SK-N-SH treated with all-trans-retinoic acid at 6 μM for 48 hours (cell line): ENCODE measurements around the gene OBSL1.

Experiments used
- ATAC-seq: fragments of 200-7000 bp; cut with Tn5 transposase; 3 replicates; pipeline ENCODE4 v1.9.1; 2020; ENCODE audit warnings: mild to moderate bottlenecking, moderate library complexity
- ARNTL ChIP-seq: fragments of 450-650 bp; formaldehyde crosslinking; IDR thresholded peaks from 2 replicates; pipeline ENCODE4 v1.5.0; 2020; ENCODE audit warnings: low read depth, mild to moderate bottlenecking, moderate library complexity, borderline replicate concordance
- CREB5 ChIP-seq: fragments of 250-450 bp; sonication (Bioruptor Pico); IDR thresholded peaks from 2 replicates; pipeline ENCODE4 v1.5.1; 2020; ENCODE audit warnings: low read depth, mild to moderate bottlenecking, moderate library complexity
- CSDC2 ChIP-seq: fragments of 250-450 bp; sonication (Bioruptor Pico); IDR thresholded peaks from 2 replicates; pipeline ENCODE4 v1.5.0; 2020; ENCODE audit warnings: mild to moderate bottlenecking, moderate library complexity
- CSRNP3 ChIP-seq: fragments of 250-450 bp; sonication (Bioruptor Pico); IDR thresholded peaks from 2 replicates; pipeline ENCODE4 v1.5.1; 2021; ENCODE audit warnings: mild to moderate bottlenecking, moderate library complexity
- GLIS3 ChIP-seq: fragments of 250-450 bp; sonication (Bioruptor Pico); IDR thresholded peaks from 2 replicates; pipeline ENCODE4 v1.5.0; 2020; ENCODE audit warnings: mild to moderate bottlenecking, moderate library complexity
- ISL1 ChIP-seq: fragments of 250-450 bp; sonication (Bioruptor Pico); IDR thresholded peaks from 2 replicates; pipeline ENCODE4 v2.1.2; 2022; ENCODE audit warnings: mild to moderate bottlenecking, moderate library complexity
- OSR1 ChIP-seq: fragments of 250-450 bp; sonication (Bioruptor Pico); IDR thresholded peaks from 2 replicates; pipeline ENCODE4 v1.8.0; 2022; ENCODE audit warnings: moderate library complexity, mild to moderate bottlenecking, inconsistent platforms
- PATZ1 ChIP-seq: fragments of 250-450 bp; sonication (Bioruptor Pico); IDR thresholded peaks from 2 replicates; pipeline ENCODE4 v1.8.0; 2020; ENCODE audit warnings: mild to moderate bottlenecking, moderate library complexity, borderline replicate concordance
- POU6F1 ChIP-seq: fragments of 250-450 bp; sonication (Bioruptor Pico); IDR thresholded peaks from 2 replicates; pipeline ENCODE4 v1.8.0; 2021; ENCODE audit warnings: low read depth, mild to moderate bottlenecking, moderate library complexity, borderline replicate concordance
- PPARA ChIP-seq: fragments of 250-450 bp; sonication (Bioruptor Pico); IDR thresholded peaks from 2 replicates; pipeline ENCODE4 v1.5.0; 2020; ENCODE audit warnings: mild to moderate bottlenecking, borderline replicate concordance
- RARB ChIP-seq: fragments of 250-450 bp; sonication (Bioruptor Pico); IDR thresholded peaks from 2 replicates; pipeline ENCODE4 v1.8.0; 2021; ENCODE audit warnings: mild to moderate bottlenecking, moderate library complexity
- TCF4 ChIP-seq: fragments of 250-450 bp; sonication (Bioruptor Pico); IDR thresholded peaks from 2 replicates; pipeline ENCODE4 v1.8.0; 2021; ENCODE audit warnings: mild to moderate bottlenecking, moderate library complexity, borderline replicate concordance
- TOX ChIP-seq: fragments of 250-450 bp; sonication (Bioruptor Pico); IDR thresholded peaks from 2 replicates; pipeline ENCODE4 v1.8.0; 2021; ENCODE audit warnings: mild to moderate bottlenecking, moderate library complexity, borderline replicate concordance
- TSHZ2 ChIP-seq: fragments of 250-450 bp; sonication (Bioruptor Pico); IDR thresholded peaks from 2 replicates; pipeline ENCODE4 v1.5.0; 2020; ENCODE audit warnings: mild to moderate bottlenecking, moderate library complexity
- ZC3H10 ChIP-seq: fragments of 250-450 bp; sonication (Bioruptor Pico); IDR thresholded peaks from 2 replicates; pipeline ENCODE4 v1.5.1; 2021; ENCODE audit warnings: mild to moderate bottlenecking, moderate library complexity
- ZFP30 ChIP-seq: fragments of 450-650 bp; formaldehyde crosslinking; IDR thresholded peaks from 2 replicates; pipeline ENCODE4 v1.5.0; 2022; ENCODE audit warnings: mild to moderate bottlenecking, moderate library complexity
- ZNF565 ChIP-seq: fragments of 450-650 bp; formaldehyde crosslinking; conservative IDR thresholded peaks from 2 replicates; pipeline ENCODE4 v1.5.0; 2020; ENCODE audit warnings: low read depth, mild to moderate bottlenecking, moderate library complexity
- ZNF70 ChIP-seq: fragments of 450-650 bp; formaldehyde crosslinking; IDR thresholded peaks from 2 replicates; pipeline ENCODE4 v1.5.0; 2020; ENCODE audit warnings: mild to moderate bottlenecking, moderate library complexity
- ZNF8 ChIP-seq: fragments of 450-650 bp; formaldehyde crosslinking; IDR thresholded peaks from 2 replicates; pipeline ENCODE4 v1.5.0; 2020; ENCODE audit warnings: mild to moderate bottlenecking, moderate library complexity

Gene OBSL1

GRCh38 chr2:219525533-219526232 lies 45.7 kb downstream of the OBSL1 start:
- no peak; the same call in 2 of the 3 replicates for ATAC-seq
- TF ChIP-seq CSRNP3 (CRISPR knock-in tag) (no peak), ZC3H10 (CRISPR knock-in tag) (no peak), ARNTL (CRISPR knock-in tag) (no peak), ZNF565 (CRISPR knock-in tag) (no peak), TOX (CRISPR knock-in tag) (no peak), TCF4 (CRISPR knock-in tag) (peak; percentile 59; the same call in 1 of the 2 replicates), ISL1 (no peak), ZNF70 (CRISPR knock-in tag) (no peak), RARB (CRISPR knock-in tag) (no peak), CSDC2 (no peak), TSHZ2 (CRISPR knock-in tag) (peak; percentile 50; the same call in 1 of the 2 replicates), OSR1 (no peak), GLIS3 (CRISPR knock-in tag) (no peak), PATZ1 (CRISPR knock-in tag) (no peak), ZNF8 (CRISPR knock-in tag) (no peak), ZFP30 (CRISPR knock-in tag) (no peak)
- TF ChIP-seq, all 23 proteins: peak for 2

- no peak for TF ChIP-seq POU6F1 (CRISPR knock-in tag)
- TF ChIP-seq CREB5, result no peak
- no peak for TF ChIP-seq GLIS3 (CRISPR knock-in tag)
- TF ChIP-seq, all 23 proteins: peak for 0
- ATAC-seq, result no peak
These were observed 46.5 kb downstream of the OBSL1 start for GRCh38 chr2:219524817-219525216.

- ATAC-seq, result no peak
- TF ChIP-seq TOX (CRISPR knock-in tag) (no peak), ISL1 (no peak), PPARA (CRISPR knock-in tag) (no peak), PATZ1 (CRISPR knock-in tag) (no peak), ZC3H10 (CRISPR knock-in tag) (no peak), POU6F1 (CRISPR knock-in tag) (no peak), TCF4 (CRISPR knock-in tag) (no peak), CSRNP3 (CRISPR knock-in tag) (no peak), ZNF70 (CRISPR knock-in tag) (no peak)
These were observed 48.2 kb downstream of the OBSL1 start for GRCh38 chr2:219523031-219523671.
